ENCODE measurements around the gene EGFL7. TPM values are rescaled to one million over a fixed set of nuclear protein-coding genes. Genes with fewer than 3 reads are reported as not detected.
"Not testable (repeated sequence)": the region's sequence is repeated elsewhere in the genome, so short reads cannot be mapped to it uniquely, and the experiment has no call there.

EGFL7 gene
- total RNA-seq, 4 donors from 2014 or later, result 38.8 to 81.0 (median 56.4) TPM

DNA sequence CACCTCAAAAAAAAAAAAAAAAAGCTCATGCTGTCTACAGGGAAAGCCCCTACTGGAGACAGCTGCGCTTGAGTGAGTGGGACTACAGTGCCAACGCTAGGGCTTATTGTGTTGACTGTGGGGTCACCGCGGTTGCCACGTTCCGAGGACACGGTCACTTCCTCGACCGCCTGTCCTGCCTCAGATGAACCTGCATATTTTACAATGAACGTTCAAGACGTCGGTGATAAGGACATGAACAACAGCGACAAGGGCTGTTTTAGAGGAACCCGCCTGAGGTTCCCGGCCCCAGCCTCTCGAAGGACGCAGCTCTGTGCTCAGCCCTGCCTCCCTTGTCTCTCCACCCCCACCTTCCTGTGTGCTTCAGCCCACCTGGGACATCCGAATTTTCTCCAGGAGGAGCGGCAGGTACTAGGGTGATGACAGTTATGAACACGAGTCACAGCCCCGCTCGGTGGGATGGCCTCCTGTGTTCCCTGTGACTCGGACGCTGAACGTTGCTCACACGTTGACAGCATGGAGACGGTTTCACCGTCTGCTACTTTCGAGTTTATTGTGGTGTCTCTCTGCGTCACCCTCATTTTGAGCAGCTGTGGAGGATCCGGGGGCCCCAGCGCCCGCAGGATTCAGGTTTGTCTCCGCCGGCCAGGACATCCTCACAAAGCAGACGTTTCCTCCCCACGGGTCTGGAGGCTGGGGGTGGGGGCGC is 38.4 kb downstream of the EGFL7 start:
- no peak overlapping the region for H3K4me3 ChIP-seq
- no peak for ATAC-seq
- H3K9me3 ChIP-seq, result no peaks in the 10 kb centered on the region
- 32 to 80% methylated on average over 1 to 8 of the region's 38 CpGs for WGBS, 2 donors (ENCODE audit: low coverage in 1 of 2)
- H3K27ac ChIP-seq, result no peak overlapping the region
- no peaks in the 10 kb centered on the region for H3K4me1 ChIP-seq
- TF ChIP-seq EP300 (IDR thresholded peaks at IDR 0.05) (no peak), POLR2AphosphoS5 (IDR thresholded peaks at IDR 0.05) (no peak), POLR2A (IDR thresholded peaks at IDR 0.05) (no peak)
- TF ChIP-seq, protein P1, sequence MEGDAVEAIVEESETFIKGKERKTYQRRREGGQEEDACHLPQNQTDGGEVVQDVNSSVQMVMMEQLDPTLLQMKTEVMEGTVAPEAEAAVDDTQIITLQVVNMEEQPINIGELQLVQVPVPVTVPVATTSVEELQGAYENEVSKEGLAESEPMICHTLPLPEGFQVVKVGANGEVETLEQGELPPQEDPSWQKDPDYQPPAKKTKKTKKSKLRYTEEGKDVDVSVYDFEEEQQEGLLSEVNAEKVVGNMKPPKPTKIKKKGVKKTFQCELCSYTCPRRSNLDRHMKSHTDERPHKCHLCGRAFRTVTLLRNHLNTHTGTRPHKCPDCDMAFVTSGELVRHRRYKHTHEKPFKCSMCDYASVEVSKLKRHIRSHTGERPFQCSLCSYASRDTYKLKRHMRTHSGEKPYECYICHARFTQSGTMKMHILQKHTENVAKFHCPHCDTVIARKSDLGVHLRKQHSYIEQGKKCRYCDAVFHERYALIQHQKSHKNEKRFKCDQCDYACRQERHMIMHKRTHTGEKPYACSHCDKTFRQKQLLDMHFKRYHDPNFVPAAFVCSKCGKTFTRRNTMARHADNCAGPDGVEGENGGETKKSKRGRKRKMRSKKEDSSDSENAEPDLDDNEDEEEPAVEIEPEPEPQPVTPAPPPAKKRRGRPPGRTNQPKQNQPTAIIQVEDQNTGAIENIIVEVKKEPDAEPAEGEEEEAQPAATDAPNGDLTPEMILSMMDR (IDR thresholded peaks at IDR 0.05), result no peak
- no peaks in the 10 kb centered on the region for H3K36me3 ChIP-seq
- peaks cover 46% of the 10 kb centered on the region for H3K27me3 ChIP-seq

DNA sequence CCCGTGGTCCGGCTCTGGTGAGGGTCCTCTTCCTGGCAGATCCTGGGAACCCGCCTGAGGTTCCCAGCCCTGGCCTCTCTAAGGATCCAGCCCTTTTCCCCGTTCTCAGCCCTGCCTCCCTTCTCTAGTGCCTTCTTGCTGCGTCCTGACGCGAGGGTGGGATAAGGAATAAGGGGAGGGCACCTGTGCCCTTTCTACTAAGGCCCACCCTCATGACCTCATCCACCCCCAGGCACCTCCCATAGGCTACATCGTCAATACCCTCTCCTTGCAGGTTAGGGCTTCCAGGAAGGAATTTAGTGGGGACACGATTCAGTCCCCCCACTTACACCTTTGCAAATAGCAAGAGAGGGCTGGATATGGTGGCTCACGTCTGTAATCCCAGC is 38.9 kb downstream of the EGFL7 start:
- no peak for ATAC-seq
- WGBS, 2 donors (ENCODE audit: low coverage in 1 of 2), result no CpG with 5 or more reads among the region's 10 CpGs
- Histone ChIP-seq H3K4me1 (no peaks in the 10 kb centered on the region), H3K4me3 (no peak overlapping the region), H3K9me3 (no peaks in the 10 kb centered on the region), H3K36me3 (no peaks in the 10 kb centered on the region), H3K27me3 (peaks cover 41% of the 10 kb centered on the region), H3K27ac (no peak overlapping the region)
- TF ChIP-seq, protein P1 (IDR thresholded peaks at IDR 0.05), result no peak
- no peak for TF ChIP-seq POLR2A (IDR thresholded peaks at IDR 0.05)
- TF ChIP-seq POLR2AphosphoS5 (IDR thresholded peaks at IDR 0.05), result no peak
- no peak for TF ChIP-seq EP300 (IDR thresholded peaks at IDR 0.05)

DNA sequence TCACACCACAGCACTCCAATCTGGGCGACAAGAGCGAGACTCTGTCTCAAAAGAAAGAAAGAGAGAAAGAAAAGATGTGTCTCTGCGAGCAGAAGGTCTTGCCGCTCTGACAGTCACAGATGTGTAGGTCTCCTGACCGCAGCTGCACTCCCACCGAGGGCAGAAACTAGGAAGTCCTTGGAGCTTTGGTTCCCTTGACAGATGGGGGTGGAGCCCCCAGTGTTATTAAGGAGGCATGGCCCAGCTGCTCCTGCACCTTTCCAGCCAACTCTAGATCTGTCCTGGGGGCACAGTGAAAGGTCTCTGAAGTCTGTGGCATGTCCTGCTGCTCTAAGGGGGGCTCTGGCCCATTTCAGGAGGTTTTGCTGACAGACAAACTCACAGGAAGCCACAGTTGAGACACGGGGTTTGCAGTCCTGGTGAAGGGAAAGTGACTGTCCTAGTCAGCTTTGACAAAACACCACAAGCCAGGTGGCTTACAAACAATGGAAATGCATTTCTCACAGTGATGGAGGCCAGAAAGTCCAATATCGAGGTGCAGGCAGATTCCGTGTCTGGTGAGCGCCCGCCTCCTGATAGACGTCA is 40.7 kb downstream of the EGFL7 start:
- H3K27me3 ChIP-seq, result peaks cover 41% of the 10 kb centered on the region
- no peaks in the 10 kb centered on the region for H3K9me3 ChIP-seq
- H3K27ac ChIP-seq, result no peak overlapping the region
- ATAC-seq, result no peak
- TF ChIP-seq EP300 (IDR thresholded peaks at IDR 0.05) (no peak), POLR2AphosphoS5 (IDR thresholded peaks at IDR 0.05) (no peak), POLR2A (IDR thresholded peaks at IDR 0.05) (no peak)
- TF ChIP-seq, protein P1 (IDR thresholded peaks at IDR 0.05), result no peak
- no peaks in the 10 kb centered on the region for H3K36me3 ChIP-seq
- H3K4me1 ChIP-seq, result no peaks in the 10 kb centered on the region
- no peak overlapping the region for H3K4me3 ChIP-seq
- 92% methylated on average over 2 of the region's 12 CpGs; no CpG with 5 or more reads in 1 of the 2 donors for WGBS, 2 donors (ENCODE audit: low coverage in 1 of 2)

DNA sequence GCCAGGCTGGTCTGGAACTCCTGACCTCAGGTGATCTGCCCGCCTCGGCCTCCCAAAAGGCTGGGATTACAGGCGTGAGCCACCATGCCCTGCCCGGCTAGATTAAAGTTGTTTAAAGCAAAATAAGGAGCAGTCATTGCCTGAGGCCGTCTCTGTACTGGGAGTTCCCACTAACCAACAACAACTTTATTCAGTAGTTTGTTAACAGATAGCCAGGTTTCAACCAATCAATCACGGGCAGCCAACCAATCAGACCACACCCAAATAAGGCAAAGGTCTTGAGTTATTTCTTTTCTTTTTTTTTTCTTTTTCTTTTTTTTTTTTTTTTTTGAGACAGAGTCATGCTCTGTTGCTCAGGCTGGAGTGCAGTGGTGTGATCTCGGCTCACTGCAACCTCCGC is 42.0 kb downstream of the EGFL7 start:
- WGBS, 2 donors (ENCODE audit: low coverage in 1 of 2), result 79 to 90% methylated on average over 2 of the region's 8 CpGs
- not testable (repeated sequence) for H3K4me1 ChIP-seq, H3K36me3 ChIP-seq, H3K9me3 ChIP-seq, ATAC-seq, H3K27ac ChIP-seq, H3K4me3 ChIP-seq
- peaks cover 33% of the 10 kb centered on the region for H3K27me3 ChIP-seq

DNA sequence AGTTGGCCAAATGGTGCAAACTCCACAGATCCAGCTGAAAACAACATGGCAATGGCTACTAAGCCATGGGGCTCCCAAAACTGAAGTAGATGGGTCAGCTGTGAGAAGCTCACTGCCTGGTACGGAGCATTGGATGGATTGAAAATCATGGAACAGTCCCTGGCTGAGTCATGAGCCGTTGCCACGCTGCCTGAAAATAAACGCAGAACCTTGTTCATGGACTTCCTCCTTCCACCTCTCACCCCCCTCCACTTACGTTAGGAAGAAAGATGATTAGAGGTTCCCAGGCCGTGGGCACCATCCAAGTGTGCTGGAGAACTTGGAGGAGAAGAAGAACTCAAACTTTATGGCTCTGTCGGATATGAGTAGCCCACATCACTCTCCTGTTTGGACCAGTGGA is 42.8 kb downstream of the EGFL7 start:
- no peaks in the 10 kb centered on the region for H3K36me3 ChIP-seq
- WGBS, 2 donors (ENCODE audit: low coverage in 1 of 2), result 49 to 52% methylated on average over 3 to 5 of the region's 7 CpGs
- no peaks in the 10 kb centered on the region for H3K9me3 ChIP-seq
- no peak overlapping the region for H3K4me3 ChIP-seq
- ATAC-seq, result no peak
- no peak for TF ChIP-seq POLR2A (IDR thresholded peaks at IDR 0.05)
- TF ChIP-seq POLR2AphosphoS5 (IDR thresholded peaks at IDR 0.05), result no peak
- TF ChIP-seq, protein P1 (IDR thresholded peaks at IDR 0.05), result no peak
- TF ChIP-seq EP300 (IDR thresholded peaks at IDR 0.05), result no peak
- H3K27me3 ChIP-seq, result peaks cover 30% of the 10 kb centered on the region
- no peaks in the 10 kb centered on the region for H3K4me1 ChIP-seq
- H3K27ac ChIP-seq, result no peak overlapping the region

Data from gastroesophageal sphincter (tissue), 4 donors.